Calu3 (cell line): ENCODE measurements around the gene CAMK1D. TPM values are rescaled to one million over a fixed set of nuclear protein-coding genes. Genes with fewer than 3 reads are reported as not detected.

Experiments used
- BruUV-seq: library from RNA; stranded (reverse); fragments of 400-500 nt; replicated peaks from 2 replicates; lab custom pipeline; 2021; lab: Mats Ljungman, UMichigan
- CTCF ChIA-PET: fragments of 300-600 bp; sonication (Branson Sonifier 250); formaldehyde crosslinking; loops from one replicate; lab custom pipeline; 2022; ENCODE audit warnings: antibody characterized with exemption; lab: Charles Lee
- DNase-seq: peaks from one replicate; pipeline ENCODE4 v3.0.0; 2022
- H3K27ac Mint-ChIP-seq: one replicate; pipeline ENCODE4 v1.8.0; 2022; ENCODE audit warnings: mixed read lengths; ENCODE audit not compliant: unreplicated experiment
- H3K27me3 Mint-ChIP-seq: one replicate; pipeline ENCODE4 v1.8.0; 2022; ENCODE audit warnings: mixed read lengths; ENCODE audit not compliant: unreplicated experiment
- H3K36me3 Mint-ChIP-seq: one replicate; pipeline ENCODE4 v1.8.0; 2022; ENCODE audit warnings: mild to moderate bottlenecking, moderate library complexity, mixed read lengths; ENCODE audit not compliant: insufficient read depth, unreplicated experiment
- H3K4me1 Mint-ChIP-seq: one replicate; pipeline ENCODE4 v1.8.0; 2022; ENCODE audit warnings: mild to moderate bottlenecking, low read depth, mixed read lengths; ENCODE audit not compliant: unreplicated experiment
- H3K4me3 Mint-ChIP-seq: one replicate; pipeline ENCODE4 v1.8.0; 2022; ENCODE audit warnings: mild to moderate bottlenecking, low read depth, moderate library complexity, mixed read lengths; ENCODE audit not compliant: unreplicated experiment
- H3K9me3 Mint-ChIP-seq: one replicate; pipeline ENCODE4 v1.8.0; 2022; ENCODE audit warnings: low read depth, mixed read lengths; ENCODE audit not compliant: unreplicated experiment
- CTCF ChIP-seq: fragments of 200-600 bp; IDR thresholded peaks from one replicate; pipeline ENCODE4 v1.8.0; 2022; ENCODE audit warnings: antibody characterized with exemption; ENCODE audit not compliant: unreplicated experiment
- intact Hi-C: fragments of 100-400 bp; cut with micrococcal nuclease; formaldehyde crosslinking; loops from one replicate; pipeline ENCODE4 v1.10.0; 2022; ENCODE audit not compliant: unreplicated experiment
- total RNA-seq: library from RNA; stranded (reverse); gene quantifications from 2 replicates; pipeline ENCODE4 v1.2.3, GENCODE V29; 2022

The CAMK1D gene
- total RNA-seq, 1 experiment from 2014 or later: 2.6 TPM

- Mint-ChIP-seq H3K4me1 (no peaks in the 10 kb centered on the region), H3K9me3 (peaks cover 3% of the 10 kb centered on the region), H3K4me3 (no peak overlapping the region), H3K27me3 (peaks cover 33% of the 10 kb centered on the region), H3K36me3 (no peaks in the 10 kb centered on the region), H3K27ac (no peak overlapping the region)
- intact Hi-C loops: no loop called here
- no peak for DNase-seq
- TF ChIP-seq CTCF: no peak
- no TSS peak for BruUV-seq
- CTCF ChIA-PET: no interaction called here
Measured at GRCh38 chr10:12381536-12382156, 32.3 kb downstream of the CAMK1D start.

- Mint-ChIP-seq H3K9me3 (peaks cover 3% of the 10 kb centered on the region), H3K36me3 (no peaks in the 10 kb centered on the region), H3K4me3 (no peak overlapping the region), H3K27ac (no peak overlapping the region), H3K4me1 (no peaks in the 10 kb centered on the region), H3K27me3 (peaks cover 33% of the 10 kb centered on the region)
- no peak for DNase-seq
- no peak for TF ChIP-seq CTCF
- CTCF ChIA-PET: no interaction called here
- intact Hi-C loops: no loop called here
- BruUV-seq: no TSS peak
Measured at GRCh38 chr10:12382157-12382548, 32.8 kb downstream of the CAMK1D start.

GRCh38 chr10:12382956-12383531, 33.7 kb downstream of the CAMK1D start:
- H3K36me3 Mint-ChIP-seq: no peaks in the 10 kb centered on the region
- peaks cover 36% of the 10 kb centered on the region for H3K27me3 Mint-ChIP-seq
- CTCF ChIA-PET: no interaction called here
- TF ChIP-seq CTCF: no peak
- intact Hi-C loops: no loop called here
- H3K27ac Mint-ChIP-seq: no peak overlapping the region
- DNase-seq: no peak
- H3K4me1 Mint-ChIP-seq: no peaks in the 10 kb centered on the region
- BruUV-seq: no TSS peak
- H3K9me3 Mint-ChIP-seq: peaks cover 3% of the 10 kb centered on the region
- no peak overlapping the region for H3K4me3 Mint-ChIP-seq

- peaks cover 9% of the 10 kb centered on the region for H3K4me1 Mint-ChIP-seq
- no TSS peak for BruUV-seq
- H3K27ac Mint-ChIP-seq: no peak overlapping the region
- intact Hi-C loops: no loop called here
- H3K27me3 Mint-ChIP-seq: peaks cover 55% of the 10 kb centered on the region
- no peaks in the 10 kb centered on the region for H3K36me3 Mint-ChIP-seq
- peaks cover 3% of the 10 kb centered on the region for H3K9me3 Mint-ChIP-seq
- DNase-seq: no peak
- no peak overlapping the region for H3K4me3 Mint-ChIP-seq
- CTCF ChIA-PET: no interaction called here
- TF ChIP-seq CTCF: no peak
Measured at GRCh38 chr10:12384906-12385305, 35.6 kb downstream of the CAMK1D start.
